K562 treated with DMSO at 1 percent for 48 hours (cell line): ENCODE measurements around the gene DNAI1. TPM values are rescaled to one million over a fixed set of nuclear protein-coding genes. Genes with fewer than 3 reads are reported as not detected.

Experiments used
- total RNA-seq: library from RNA; unstranded; fragments of 300-600 nt; gene quantifications from 2 replicates; pipeline ENCODE4 v1.2.3, GENCODE V29; 2022; ENCODE audit warnings: low replicate concordance; ENCODE audit errors: extremely low read depth

The DNAI1 gene
- not detected in 2 replicates for total RNA-seq

DNA sequence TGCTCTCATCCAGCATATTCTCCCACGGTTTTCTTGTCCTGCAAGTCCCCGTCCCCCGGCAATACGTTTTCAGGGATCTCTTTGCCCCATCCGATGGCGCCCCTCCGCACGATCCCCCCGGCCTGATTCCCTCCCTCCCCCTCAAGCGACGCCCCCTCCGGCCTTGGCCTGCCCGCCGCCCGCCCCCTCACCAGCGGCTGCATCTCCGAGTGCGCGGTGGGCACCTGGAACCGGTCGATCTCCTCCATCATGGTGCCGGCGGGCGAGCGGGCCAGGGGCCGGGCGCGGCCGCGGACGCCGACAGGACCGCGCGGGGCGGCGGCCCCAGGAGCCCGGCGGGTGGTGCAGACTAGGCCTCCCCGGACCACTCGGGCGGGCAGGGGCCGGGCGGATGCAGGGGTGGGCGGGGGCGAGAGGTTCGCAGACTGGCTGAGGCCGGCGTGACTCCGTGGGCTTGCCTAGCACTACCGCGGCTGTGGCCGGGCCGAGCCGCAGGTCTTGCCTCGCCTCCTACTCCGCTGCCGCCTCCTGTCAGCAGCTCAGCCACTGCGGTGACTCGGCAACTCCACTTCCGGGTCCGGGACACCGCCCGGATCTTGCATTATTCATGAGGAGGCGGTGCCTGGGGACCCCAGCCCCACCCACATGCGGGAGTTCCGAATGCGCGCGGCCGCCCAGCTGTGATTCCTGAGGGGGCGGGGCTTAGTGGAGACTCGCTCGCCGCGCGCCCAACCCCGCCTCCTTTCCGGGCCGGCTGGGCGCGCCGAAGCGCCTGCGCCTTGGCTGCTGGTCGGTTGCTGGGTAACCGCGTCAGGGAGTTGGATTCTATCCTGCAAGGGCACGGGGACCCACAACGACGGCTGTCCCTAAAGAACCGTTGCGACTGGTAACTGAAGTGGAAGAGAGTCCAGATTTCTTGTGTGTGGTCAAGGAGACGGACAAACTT lies at the start of gene DNAI1, which contains the start of gene FAM219A:
TSS of gene DNAI1 (plus strand) at position 793 of the 946 bp plus-strand sequence. CDS start 201 bp downstream, outside the sequence.
TSS of gene FAM219A (minus strand) at position 558 of the 946 bp plus-strand sequence. CDS start at position 251, 307 bp downstream.

DNA sequence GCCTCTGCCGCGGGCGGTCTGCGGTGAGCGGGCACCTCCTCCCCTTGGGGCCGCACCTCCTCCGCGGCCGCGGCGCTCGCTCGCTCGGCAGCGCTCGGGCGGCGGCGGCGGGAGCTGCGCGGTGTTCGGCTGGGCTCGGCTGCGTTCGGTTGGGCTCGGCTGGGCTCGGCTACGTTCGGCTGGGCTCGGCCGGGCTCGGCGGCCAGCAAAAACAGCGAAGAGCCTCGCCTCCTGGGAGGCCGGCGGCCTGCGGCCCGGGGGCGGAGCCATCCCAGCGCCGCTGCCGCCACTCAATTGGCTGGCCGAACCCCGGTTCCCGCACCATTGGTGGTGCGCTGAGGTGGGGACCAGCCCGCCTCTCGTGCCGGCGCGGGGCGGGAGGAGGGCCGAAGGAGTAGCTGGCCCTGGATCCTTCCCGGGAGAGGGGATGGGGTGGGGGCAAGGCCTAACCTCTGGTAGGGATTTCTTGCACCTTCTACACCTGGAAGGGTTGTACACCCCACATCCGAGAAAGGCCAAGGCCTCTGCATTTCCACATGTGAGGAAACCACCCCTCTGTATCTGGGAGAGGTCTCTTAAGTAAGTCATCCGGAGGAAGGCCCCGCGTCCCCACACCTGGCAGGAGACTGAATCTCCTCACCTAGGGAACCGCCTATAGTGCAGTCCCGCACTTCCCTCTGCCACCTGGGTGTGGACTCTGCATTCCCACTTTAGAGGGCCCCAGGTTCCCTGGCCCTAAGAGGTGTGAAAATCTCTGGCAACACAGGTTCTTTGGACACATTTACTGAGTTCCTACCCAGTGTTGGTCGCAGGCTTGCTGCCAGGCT lies 64.6 kb downstream of the DNAI1 start, which contains the start of gene ENHO:
TSS of gene ENHO (minus strand) at position 20 of the 827 bp plus-strand sequence. CDS start 1,295 bp downstream, outside the sequence.

Other genes with a start within 250 kb of the DNAI1 start
- not detected in 2 replicates for gene KIF24, start 129.5 kb upstream of the DNAI1 start, total RNA-seq
- not detected in 2 replicates for gene NUDT2, start 129.2 kb upstream of the DNAI1 start, total RNA-seq
- not detected in 2 replicates for gene MYORG, start 81.9 kb upstream of the DNAI1 start, total RNA-seq
- not detected in 2 replicates for gene FAM219A, start 235 bp upstream of the DNAI1 start, total RNA-seq
- not detected in 2 replicates for gene ENHO, start 64.2 kb downstream of the DNAI1 start, total RNA-seq
- gene CNTFR, start 130.9 kb downstream of the DNAI1 start, total RNA-seq: not detected in 2 replicates
- gene RPP25L, start 153.3 kb downstream of the DNAI1 start, total RNA-seq: not detected in 2 replicates
- 727 TPM in 1 of 2 replicates, not detected in the other for gene DCTN3, start 161.7 kb downstream of the DNAI1 start, total RNA-seq
- not detected in 2 replicates for gene ARID3C, start 170.3 kb downstream of the DNAI1 start, total RNA-seq
- gene SIGMAR1, start 179.0 kb downstream of the DNAI1 start, total RNA-seq: not detected in 2 replicates
- gene GALT, start 187.9 kb downstream of the DNAI1 start, total RNA-seq: not detected in 2 replicates
- not detected in 2 replicates for gene IL11RA, start 193.4 kb downstream of the DNAI1 start, total RNA-seq
- not detected in 2 replicates for gene CCL27, start 203.9 kb downstream of the DNAI1 start, total RNA-seq
- gene CCL19, start 232.5 kb downstream of the DNAI1 start, total RNA-seq: not detected in 2 replicates